GM19397 (cell line): ENCODE data around the gene CAST.
A peak's percentile ranks its signal among the peaks of the same experiment; 100 is the strongest.

Source experiments
- ATAC-seq: cut with Tn5 transposase; IDR thresholded peaks from one replicate; pipeline ENCODE4 v1.9.1; 2021; ENCODE audit warnings: mild to moderate bottlenecking, moderate library complexity; ENCODE audit not compliant: unreplicated experiment

The CAST gene

GRCh38 chr5:96816411-96816939 lies 154.3 kb downstream of the CAST start:
- peak; percentile 82 for ATAC-seq

DNA sequence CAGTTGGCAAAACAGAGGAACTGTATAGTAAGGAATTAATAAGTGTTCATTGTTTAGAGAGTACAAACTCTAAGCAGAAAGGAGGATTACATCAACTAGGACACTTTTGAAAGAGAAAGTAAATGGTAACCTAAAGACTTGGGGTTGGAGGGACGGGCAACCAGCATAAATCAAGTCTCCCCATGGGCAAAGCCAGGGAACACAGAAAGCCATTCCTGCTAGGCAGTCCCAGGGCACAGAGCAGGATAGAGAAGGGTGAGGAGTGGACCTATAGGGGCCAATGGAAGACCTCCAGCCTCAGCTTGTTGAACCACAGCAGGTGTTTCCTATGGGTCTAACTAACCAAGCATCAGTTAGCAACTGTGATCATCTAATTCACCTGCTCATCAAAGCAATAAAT lies 154.8 kb downstream of the CAST start:
- ATAC-seq: peak; percentile 35

DNA sequence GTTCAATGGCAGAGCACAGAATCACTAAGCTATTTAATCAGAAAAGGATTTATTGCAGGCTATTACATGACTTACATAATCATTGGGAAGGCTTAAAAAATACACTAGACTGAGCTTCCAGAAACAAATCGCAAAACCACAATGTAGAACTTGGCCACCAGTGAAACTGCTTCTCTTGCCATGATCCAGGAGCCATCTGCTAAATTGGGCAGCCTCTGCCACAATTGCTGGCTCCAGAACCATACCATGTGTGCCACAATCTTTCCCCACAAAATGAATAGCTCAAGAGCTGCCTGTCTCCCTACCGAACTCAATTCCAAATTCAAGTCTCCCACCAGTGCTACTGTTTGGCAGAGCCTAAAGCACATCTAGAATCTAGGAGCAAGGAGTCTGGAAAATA lies 155.3 kb downstream of the CAST start:
- ATAC-seq: no peak

DNA sequence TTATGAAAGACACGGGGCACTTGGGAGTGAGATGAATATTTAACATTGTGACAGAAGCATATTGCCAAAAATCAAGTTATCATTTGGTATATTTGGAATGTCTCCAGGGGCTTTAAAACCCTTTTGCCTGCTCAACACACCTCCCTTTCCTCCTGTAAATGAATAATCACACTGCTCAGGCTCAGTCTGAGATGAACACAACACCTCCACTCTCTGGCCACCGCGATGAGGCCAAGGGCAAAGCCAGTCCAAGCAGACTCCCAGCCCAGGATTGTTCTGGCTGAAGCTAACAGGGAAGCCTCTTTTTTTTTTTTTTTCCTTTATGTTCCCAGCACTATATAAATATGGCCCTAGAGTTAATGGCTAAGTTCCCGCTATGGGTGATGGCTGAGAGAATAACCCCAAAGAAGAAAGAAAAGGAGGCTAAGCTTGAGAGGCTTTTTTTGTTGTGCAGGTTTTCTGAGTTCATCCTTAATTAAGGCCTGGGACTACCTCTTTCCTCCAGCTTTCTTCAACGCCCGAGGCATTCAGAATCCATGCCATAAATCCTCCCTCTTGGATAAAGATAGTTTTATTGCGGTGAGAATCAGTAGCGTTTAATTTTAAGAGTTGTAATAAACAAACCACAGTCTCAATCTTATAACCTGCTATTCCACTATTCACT lies 156.1 kb downstream of the CAST start:
- ATAC-seq: no peak

- no peak for ATAC-seq
Measured at GRCh38 chr5:96819806-96820205, 157.6 kb downstream of the CAST start.

DNA sequence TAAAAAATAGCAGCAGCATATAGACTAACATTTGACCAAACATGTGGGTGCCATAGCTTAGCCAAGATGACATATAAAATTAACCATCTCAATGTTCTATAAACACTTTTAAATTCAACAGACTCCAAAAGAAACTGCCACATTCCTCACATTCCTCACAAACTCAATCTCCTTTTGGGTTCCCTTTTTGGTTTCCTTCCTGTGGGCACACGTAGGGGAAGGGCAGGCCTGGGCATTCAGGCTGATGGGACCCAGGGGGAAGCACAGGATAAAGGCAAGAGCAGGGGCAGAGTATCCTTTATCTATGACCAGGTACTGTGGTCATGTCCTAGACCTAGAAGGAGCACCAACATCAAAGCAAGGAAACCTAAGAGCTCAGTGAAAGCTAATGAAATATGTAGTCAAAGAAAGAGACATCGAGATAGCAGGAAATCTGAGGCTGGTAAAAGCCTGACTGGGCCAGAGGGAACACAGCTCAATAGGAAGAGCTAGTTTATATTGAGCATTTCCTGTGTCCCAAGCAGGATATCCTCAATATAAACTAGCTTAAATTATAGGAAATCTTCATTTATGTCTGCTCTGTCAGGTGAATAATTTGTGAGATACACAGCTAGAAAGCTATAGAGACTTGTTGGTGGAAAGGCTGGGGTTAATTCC lies 159.2 kb downstream of the CAST start:
- ATAC-seq: no peak

DNA sequence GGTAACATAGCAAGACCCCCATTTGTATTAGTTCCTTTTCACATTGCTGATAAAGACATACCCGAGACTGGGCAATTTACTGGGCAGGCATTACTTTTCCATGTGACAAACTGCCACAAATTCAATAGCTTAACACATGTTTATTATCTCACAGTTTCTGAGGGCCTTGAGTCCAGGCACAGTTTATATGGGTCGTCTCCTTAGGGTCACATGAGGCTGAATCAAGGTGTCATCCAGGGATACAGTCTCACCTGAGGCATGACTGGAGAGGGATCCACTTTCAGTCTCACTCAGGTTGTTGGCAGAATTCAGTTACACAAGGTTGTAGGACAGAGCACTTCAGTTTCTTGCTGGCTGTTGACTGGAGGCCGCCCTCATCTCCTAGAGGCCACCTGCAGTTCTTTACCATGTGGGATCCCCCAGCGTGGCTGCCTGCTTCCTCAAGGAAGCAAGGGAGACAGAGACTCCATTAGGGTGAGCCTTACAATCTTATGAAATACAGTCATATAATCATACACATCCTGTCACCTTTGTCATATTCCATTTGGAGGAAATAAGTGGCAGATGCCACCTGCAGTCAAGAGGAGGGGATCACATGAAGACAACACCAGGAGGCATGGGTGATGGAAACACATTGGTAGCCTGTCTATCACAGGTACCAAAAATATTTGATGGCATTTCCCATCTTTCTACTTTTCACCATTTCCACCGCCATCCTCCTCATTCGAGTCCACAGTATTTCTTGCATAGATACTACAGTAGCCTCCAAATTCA lies 160.7 kb downstream of the CAST start:
- ATAC-seq: no peak

DNA sequence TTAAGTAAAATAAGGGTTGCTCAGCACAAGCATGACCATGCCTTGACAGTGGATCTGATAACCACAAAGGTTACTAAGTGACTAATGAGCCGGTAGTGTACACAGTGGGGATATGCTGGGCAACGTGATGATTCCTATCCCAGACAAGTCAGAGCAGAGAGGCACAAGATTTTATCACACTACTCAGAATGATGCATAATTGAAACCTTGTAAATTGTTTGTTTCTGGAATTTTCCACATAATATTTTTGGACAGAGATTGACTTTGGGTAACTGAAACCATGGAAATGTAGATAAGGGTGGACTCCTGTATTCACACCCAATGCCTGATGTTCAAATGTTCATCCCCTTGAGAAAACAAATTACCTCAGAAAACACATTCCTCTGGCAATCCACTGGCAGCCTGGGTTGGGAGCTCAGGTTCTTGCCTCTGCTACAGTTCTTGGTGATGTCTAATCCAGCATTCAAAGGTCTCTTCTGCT lies 161.8 kb downstream of the CAST start:
- peak; percentile 92 for ATAC-seq
